ENCODE measurements around the gene STIM1. TPM values are rescaled to one million over a fixed set of nuclear protein-coding genes. Genes with fewer than 3 reads are reported as not detected.

The STIM1 gene
- total and polyA plus RNA-seq, 7 donors: 52.1 to 147 (median 109) TPM

- 31 to 54% (median 41%) methylated on average over 1 of the region's 1 CpG for WGBS, 3 donors
- Histone ChIP-seq H3K27ac (no peak overlapping the region), H3K9me3 (no peaks in the 10 kb centered on the region), H3K4me3 (no peak overlapping the region), H3K4me1 (peaks cover 23% of the 10 kb centered on the region), H3K36me3 (ENCODE audit: insufficient read depth in 1 of 2, low read depth in 1 of 2) (no peaks in the 10 kb centered on the region), H3K27me3 (ENCODE audit: insufficient read depth in 3 of 3, low read length in 2 of 3) (no peaks in the 10 kb centered on the region)
- ATAC-seq (no peak), DNase-seq (no peak)
- no peak for TF ChIP-seq CTCF (IDR thresholded peaks at IDR 0.05)
- intact Hi-C loops (cut with DNase I): no loop called here
Measured at GRCh38 chr11:3914805-3915204, 59.3 kb downstream of the STIM1 start.

- Histone ChIP-seq H3K36me3 (ENCODE audit: insufficient read depth in 1 of 2, low read depth in 1 of 2) (no peaks in the 10 kb centered on the region), H3K4me3 (no peak overlapping the region), H3K9me3 (no peaks in the 10 kb centered on the region), H3K4me1 (peaks cover 28% of the 10 kb centered on the region), H3K27ac (no peak overlapping the region), H3K27me3 (ENCODE audit: insufficient read depth in 3 of 3, low read length in 2 of 3) (no peaks in the 10 kb centered on the region)
- ATAC-seq: peak in 3 of 4 donors; percentile 21 to 28 (median 25)
- intact Hi-C loops (cut with DNase I): no loop called here
- 59 to 81% (median 66%) methylated on average over 3 of the region's 3 CpGs for WGBS, 3 donors
- no peak for DNase-seq
- no peak for TF ChIP-seq CTCF (IDR thresholded peaks at IDR 0.05)
Measured at GRCh38 chr11:3916962-3917361, 61.5 kb downstream of the STIM1 start.

DNA sequence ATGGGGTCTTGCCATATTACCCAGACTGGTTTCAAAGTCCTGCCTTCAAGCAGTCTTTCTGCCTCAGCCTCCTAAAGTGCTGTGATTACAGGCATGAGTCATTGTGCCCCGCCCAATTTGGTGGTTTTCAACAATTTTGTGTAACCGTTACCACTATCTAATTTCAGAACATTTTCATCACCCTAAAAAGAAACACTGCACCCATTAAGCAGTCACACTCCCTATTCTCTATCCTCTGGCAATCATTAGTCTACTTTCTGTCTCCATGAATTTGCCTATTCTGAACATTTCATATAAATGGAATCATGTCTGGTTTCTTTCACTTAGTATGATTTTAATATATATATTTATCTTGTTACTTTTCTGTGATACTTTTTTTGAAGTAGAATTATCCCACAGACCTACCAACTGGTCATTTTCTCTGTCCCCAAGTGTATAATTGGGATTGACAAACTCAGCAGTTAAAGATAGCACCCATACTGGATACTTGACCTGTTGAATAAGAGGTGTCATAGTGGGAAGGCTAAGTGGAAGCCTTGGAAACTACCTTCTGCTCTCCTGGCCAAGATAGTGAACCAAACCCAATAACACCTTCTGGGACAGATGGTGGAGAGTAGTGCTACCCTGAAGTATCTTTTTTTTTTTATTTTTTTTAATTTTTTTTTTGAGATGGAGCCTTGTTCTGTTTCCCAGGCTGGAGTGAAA is 64.8 kb downstream of the STIM1 start:
- no peak for TF ChIP-seq CTCF (IDR thresholded peaks at IDR 0.05)
- intact Hi-C loops (cut with DNase I): no loop called here
- Histone ChIP-seq H3K27ac (peak overlapping the region; percentile 54), H3K9me3 (no peaks in the 10 kb centered on the region), H3K4me1 (peaks cover 20% of the 10 kb centered on the region), H3K27me3 (ENCODE audit: insufficient read depth in 3 of 3, low read length in 2 of 3) (no peaks in the 10 kb centered on the region), H3K36me3 (ENCODE audit: insufficient read depth in 1 of 2, low read depth in 1 of 2) (no peaks in the 10 kb centered on the region), H3K4me3 (no peak overlapping the region)
- ATAC-seq: peak; percentile 56 to 67 (median 62)
- DNase-seq: peak; percentile 60 to 65
- WGBS, 3 donors: 58 to 69% (median 64%) methylated on average over 2 of the region's 2 CpGs

DNA sequence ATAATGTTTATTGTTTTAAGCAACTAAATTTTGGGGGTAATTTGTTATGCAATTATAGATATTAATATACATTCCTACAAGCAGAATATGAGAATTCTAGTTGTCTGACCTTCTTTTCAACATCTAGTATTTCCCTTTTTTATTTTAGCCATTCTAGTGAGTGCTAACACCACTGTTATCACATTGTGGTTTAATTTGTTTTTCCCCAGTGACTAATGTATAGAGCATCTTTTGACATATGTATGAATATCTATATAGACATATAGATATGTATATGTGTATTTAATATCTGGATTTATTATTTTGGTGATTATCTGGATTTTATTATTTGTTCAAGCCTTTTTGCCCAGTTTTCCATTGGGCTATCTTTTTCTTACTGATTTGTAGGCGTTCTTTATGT is 66.6 kb downstream of the STIM1 start:
- WGBS, 3 donors: 97 to 100% (median 99%) methylated on average over 1 of the region's 1 CpG
- Histone ChIP-seq H3K27me3 (ENCODE audit: insufficient read depth in 3 of 3, low read length in 2 of 3) (no peaks in the 10 kb centered on the region), H3K27ac (peak overlapping the region; percentile 23), H3K4me1 (peaks cover 30% of the 10 kb centered on the region), H3K36me3 (ENCODE audit: insufficient read depth in 1 of 2, low read depth in 1 of 2) (no peaks in the 10 kb centered on the region), H3K9me3 (no peaks in the 10 kb centered on the region), H3K4me3 (no peak overlapping the region)
- no peak for DNase-seq
- TF ChIP-seq CTCF (IDR thresholded peaks at IDR 0.05): no peak
- no peak for ATAC-seq
- intact Hi-C loops (cut with DNase I): no loop called here

GRCh38 chr11:3925513-3925912 is 70.0 kb downstream of the STIM1 start:
- intact Hi-C loops (cut with DNase I): no loop called here
- TF ChIP-seq CTCF (IDR thresholded peaks at IDR 0.05): no peak
- Histone ChIP-seq H3K36me3 (ENCODE audit: insufficient read depth in 1 of 2, low read depth in 1 of 2) (no peaks in the 10 kb centered on the region), H3K27ac (peak overlapping the region; percentile 85), H3K27me3 (ENCODE audit: insufficient read depth in 3 of 3, low read length in 2 of 3) (no peaks in the 10 kb centered on the region), H3K4me1 (peaks cover 44% of the 10 kb centered on the region), H3K9me3 (no peaks in the 10 kb centered on the region), H3K4me3 (no peak overlapping the region)
- 94 to 96% (median 95%) methylated on average over 1 of the region's 1 CpG for WGBS, 3 donors
- ATAC-seq (no peak), DNase-seq (no peak)

Measured in psoas muscle (tissue), 8 donors.